H1 (cell line): ENCODE results near the gene KRT72. TPM values are rescaled to one million over a fixed set of nuclear protein-coding genes. Genes with fewer than 3 reads are reported as not detected.

Experiments used
- ASH2L ChIP-seq: fragments of 200-600, 300-600 bp; sonication (generic); IDR thresholded peaks from one replicate; pipeline ENCODE4 v1.7.1; 2017; ENCODE audit warnings: low read length
- BRCA1 ChIP-seq: IDR thresholded peaks from 2 replicates; pipeline ENCODE4 v1.6.1; 2012; ENCODE audit warnings: low read depth, low read length, improper control_type of control experiment
- E2F6 ChIP-seq: IDR thresholded peaks from 2 replicates; pipeline ENCODE4 v1.6.1; 2012; ENCODE audit warnings: inconsistent platforms
- polyA plus RNA-seq, 7 experiments: library from polyadenylated mRNA; depleted of rRNA in 3 of 7; stranded (reverse) in 5 of 7; unstranded in 2 of 7; fragments of >200 nt in 5 of 7; fragments of 200-250 nt in 2 of 7; gene quantifications; 1 replicate in 5 of 7; 2 replicates in 1 of 7; 4 replicates in 1 of 7; pipeline versions ENCODE4 v1.2.1 to v1.2.3, GENCODE V29; 2011 to 2013; ENCODE audit warnings: missing spikeins in 2 of 7, mixed read lengths in 2 of 7
- total RNA-seq: library from RNA; stranded (reverse); fragmentation: NEBNext Ultra II Directional; extraction: Animal tissue kit (Norgen Biotek cat#: 25700); gene quantifications from 2 replicates; pipeline ENCODE4 v1.2.1, GENCODE V29; 2021

The KRT72 gene
- total and polyA plus RNA-seq, 2 of the 8 experiments (the other 6 are each of a cell fraction or from before 2014, with no cell fraction given): not detected

- no peak for TF ChIP-seq E2F6
- TF ChIP-seq ASH2L: no peak
- no peak for TF ChIP-seq BRCA1
These were observed 28.8 kb upstream of the KRT72 start (continued) for GRCh38 chr12:52630008-52630500.
